ENCODE results near the gene C1QTNF12. TPM values are rescaled to one million over a fixed set of nuclear protein-coding genes. Genes with fewer than 3 reads are reported as not detected.

C1QTNF12 gene
- polyA plus RNA-seq, 1 of the 3 experiments (the other 2 are of a cell fraction), result 0.59 TPM

DNA sequence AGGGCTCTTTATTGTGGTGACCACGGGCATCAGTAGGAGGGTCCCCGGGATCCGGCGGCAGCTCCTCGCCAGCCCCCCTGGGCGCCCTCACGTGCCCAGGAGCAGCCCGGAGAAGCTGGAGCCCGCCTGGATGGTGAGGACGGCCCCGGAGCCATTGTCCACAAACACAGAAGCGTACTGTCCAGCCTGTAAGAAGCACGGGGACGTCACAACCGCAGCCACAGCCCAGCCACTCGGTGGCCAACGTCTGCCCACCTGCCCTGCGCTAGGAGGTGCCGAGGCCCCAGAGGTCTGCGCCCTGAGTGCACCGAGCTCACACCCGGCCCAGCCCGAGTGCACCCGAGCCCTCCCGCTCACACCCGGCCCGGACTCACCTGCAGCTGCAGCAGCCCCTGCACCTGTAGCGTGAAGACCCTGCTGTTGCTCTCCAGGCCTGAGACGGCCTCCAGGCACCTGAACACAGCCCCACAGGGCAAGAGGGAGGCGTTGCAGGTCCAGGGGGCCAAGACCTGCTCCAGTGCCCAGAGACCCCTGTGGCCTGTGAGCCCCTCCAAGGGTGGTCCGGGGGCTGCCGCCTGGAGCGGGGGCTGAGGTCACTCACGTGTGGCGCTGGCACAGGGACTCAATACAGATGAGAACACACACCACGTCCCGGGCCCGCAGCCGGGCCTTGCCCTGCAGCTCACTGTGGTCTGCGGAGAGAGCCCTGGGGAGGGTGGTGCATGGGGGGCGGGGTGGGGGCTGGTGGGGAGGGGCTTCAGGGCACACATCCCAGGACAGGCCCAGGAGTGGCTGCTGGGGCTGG is 3.9 kb downstream of the C1QTNF12 start:
- H3K4me2 ChIP-seq, result no peak overlapping the region
- H3K4me3 ChIP-seq (ENCODE audit: low read depth in 2 of 2, low read length in 1 of 2), result no peak overlapping the region
- no peak overlapping the region for H3K9ac ChIP-seq
- H3K36me3 ChIP-seq (replicated peaks in 1 of 2; ENCODE audit: control insufficient read depth in 1 of 2, insufficient read depth in 2 of 2, low read length in 1 of 2), result no peaks in the 10 kb centered on the region
- peaks cover 0 to 18% of the 10 kb centered on the region in 2 experiments; a peak in 1 of 4 replicates for H3K4me1 ChIP-seq (ENCODE audit: control insufficient read depth in 1 of 2, insufficient read depth in 2 of 2, low read depth in 1 of 2, low read length in 1 of 2)
- WGBS (ENCODE audit: low lambda C conversion rate), result 80% methylated on average over 26 of the region's 41 CpGs
- no peaks in the 10 kb centered on the region for H3F3A ChIP-seq (replicated peaks; ENCODE audit: insufficient read depth)
- POLR2A ChIA-PET, result no interaction called here
- no peaks in the 10 kb centered on the region for H3K79me2 ChIP-seq (ENCODE audit: insufficient read depth)
- H3K9me3 ChIP-seq, result no peaks in the 10 kb centered on the region
- H2AFZ ChIP-seq (ENCODE audit: low read depth), result no peak overlapping the region
- H3K27ac ChIP-seq (ENCODE audit: low read depth in 2 of 2, low read length in 1 of 2), result no peak overlapping the region
- no peak for DNase-seq
- H3K9me2 ChIP-seq, result no peaks in the 10 kb centered on the region
- H3K27me3 ChIP-seq (ENCODE audit: insufficient read depth), result no peaks in the 10 kb centered on the region
- CTCF ChIA-PET, result interaction anchor here (0.7 to 3.5 kb wide), 4 partner anchors 8 to 210 kb away, joined by 3 to 12 read pairs (median 9); no protein-coding TSS in a partner anchor
- H4K20me1 ChIP-seq (ENCODE audit: insufficient read depth), result no peaks in the 10 kb centered on the region
- TF ChIP-seq EP300 (IDR thresholded peaks at IDR 0.05; ENCODE audit: borderline replicate concordance in 1 of 2, low read depth in 1 of 2, low read length in 1 of 2) (no peak), RFX5 (IDR thresholded peaks at IDR 0.05; ENCODE audit: low read length) (no peak), POLR2AphosphoS5 (IDR thresholded peaks at IDR 0.05; ENCODE audit: low read depth, low read length) (no peak), SIN3A (IDR thresholded peaks at IDR 0.05; ENCODE audit: borderline replicate concordance, low read depth, low read length) (no peak), YY1 (IDR thresholded peaks at IDR 0.05; ENCODE audit: low read depth) (no peak), USF1 (IDR thresholded peaks at IDR 0.05; ENCODE audit: borderline replicate concordance, low read depth) (no peak), FOSL2 (IDR thresholded peaks at IDR 0.05; ENCODE audit: borderline replicate concordance, low read depth) (no peak), FOXJ3 (CRISPR knock-in tag; IDR thresholded peaks at IDR 0.05) (no peak), TEAD4 (IDR thresholded peaks at IDR 0.05; ENCODE audit: borderline replicate concordance, insufficient read depth) (no peak), NRF1 (IDR thresholded peaks at IDR 0.05; ENCODE audit: low read depth, low read length) (no peak)
- TF ChIP-seq, protein P1, sequence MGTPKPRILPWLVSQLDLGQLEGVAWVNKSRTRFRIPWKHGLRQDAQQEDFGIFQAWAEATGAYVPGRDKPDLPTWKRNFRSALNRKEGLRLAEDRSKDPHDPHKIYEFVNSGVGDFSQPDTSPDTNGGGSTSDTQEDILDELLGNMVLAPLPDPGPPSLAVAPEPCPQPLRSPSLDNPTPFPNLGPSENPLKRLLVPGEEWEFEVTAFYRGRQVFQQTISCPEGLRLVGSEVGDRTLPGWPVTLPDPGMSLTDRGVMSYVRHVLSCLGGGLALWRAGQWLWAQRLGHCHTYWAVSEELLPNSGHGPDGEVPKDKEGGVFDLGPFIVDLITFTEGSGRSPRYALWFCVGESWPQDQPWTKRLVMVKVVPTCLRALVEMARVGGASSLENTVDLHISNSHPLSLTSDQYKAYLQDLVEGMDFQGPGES (IDR thresholded peaks at IDR 0.05; ENCODE audit: low read depth, low read length), result no peak

DNA sequence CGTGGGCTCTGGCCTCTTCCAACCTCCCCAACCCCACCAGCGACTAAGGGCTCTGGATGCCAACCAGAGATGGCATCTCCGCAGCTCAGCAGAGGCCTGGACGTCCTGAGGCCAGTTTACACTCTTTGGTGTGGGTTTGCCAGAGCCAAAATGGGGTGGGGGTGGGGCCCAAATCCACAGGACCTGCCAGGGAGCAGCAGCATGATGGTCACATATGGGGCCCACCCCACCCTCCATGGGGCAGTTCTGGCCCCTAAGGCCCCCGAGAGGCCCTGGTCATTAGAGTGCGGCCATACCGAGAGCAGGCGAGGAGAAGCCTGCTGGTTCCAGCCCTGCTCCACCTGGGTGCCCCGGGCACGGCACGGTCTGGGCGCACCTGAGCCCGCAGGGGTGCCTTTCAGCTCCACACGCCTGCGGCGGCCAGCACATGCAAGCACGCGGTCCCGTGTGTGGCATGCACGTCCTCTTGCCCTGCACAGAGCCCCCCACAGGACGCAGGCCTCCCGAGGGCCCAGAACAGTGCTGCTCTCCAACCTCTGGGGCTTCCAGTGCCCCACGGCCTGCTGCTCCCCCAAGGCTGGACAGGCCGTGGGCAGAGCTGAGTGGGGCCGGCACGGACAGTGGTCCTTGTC is 4.8 kb downstream of the C1QTNF12 start:
- DNase-seq, result no peak
- H3K9me2 ChIP-seq, result no peaks in the 10 kb centered on the region
- 76% methylated on average over 4 of the region's 26 CpGs for WGBS (ENCODE audit: low lambda C conversion rate)
- H3K4me3 ChIP-seq (ENCODE audit: low read depth in 2 of 2, low read length in 1 of 2), result no peak overlapping the region
- H4K20me1 ChIP-seq (ENCODE audit: insufficient read depth), result no peaks in the 10 kb centered on the region
- no peaks in the 10 kb centered on the region for H3K9me3 ChIP-seq
- TF ChIP-seq TAF1 (IDR thresholded peaks at IDR 0.05; ENCODE audit: borderline replicate concordance, low read depth, low read length), result no peak
- no peak for TF ChIP-seq RXRA (IDR thresholded peaks at IDR 0.05; ENCODE audit: borderline replicate concordance, low read depth)
- no peak for TF ChIP-seq MXI1 (IDR thresholded peaks at IDR 0.05; ENCODE audit: low read depth, low read length)
- TF ChIP-seq RAD21 (IDR thresholded peaks at IDR 0.05; ENCODE audit: low read length), result no peak
- TF ChIP-seq, protein P2, sequence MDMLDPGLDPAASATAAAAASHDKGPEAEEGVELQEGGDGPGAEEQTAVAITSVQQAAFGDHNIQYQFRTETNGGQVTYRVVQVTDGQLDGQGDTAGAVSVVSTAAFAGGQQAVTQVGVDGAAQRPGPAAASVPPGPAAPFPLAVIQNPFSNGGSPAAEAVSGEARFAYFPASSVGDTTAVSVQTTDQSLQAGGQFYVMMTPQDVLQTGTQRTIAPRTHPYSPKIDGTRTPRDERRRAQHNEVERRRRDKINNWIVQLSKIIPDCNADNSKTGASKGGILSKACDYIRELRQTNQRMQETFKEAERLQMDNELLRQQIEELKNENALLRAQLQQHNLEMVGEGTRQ (IDR thresholded peaks at IDR 0.05; ENCODE audit: borderline replicate concordance, low read depth, low read length), result no peak
- no peak for TF ChIP-seq GABPA (IDR thresholded peaks at IDR 0.05; ENCODE audit: low read depth)
- TF ChIP-seq ELF1 (IDR thresholded peaks at IDR 0.05), result no peak
- no peak for TF ChIP-seq JUND (IDR thresholded peaks at IDR 0.05)
- TF ChIP-seq TCF12 (IDR thresholded peaks at IDR 0.05), result no peak
- no peaks in the 10 kb centered on the region for H3K79me2 ChIP-seq (ENCODE audit: insufficient read depth)
- ChIA-PET POLR2A (no interaction called here), CTCF (interaction anchor here (1.8 to 3.5 kb wide), 3 partner anchors 9 to 209 kb away, joined by 6 to 12 read pairs (median 12); no protein-coding TSS in a partner anchor)
- no peaks in the 10 kb centered on the region for H3K36me3 ChIP-seq (replicated peaks in 1 of 2; ENCODE audit: control insufficient read depth in 1 of 2, insufficient read depth in 2 of 2, low read length in 1 of 2)
- H3K27ac ChIP-seq (ENCODE audit: low read depth in 2 of 2, low read length in 1 of 2), result no peak overlapping the region
- peaks cover 0 to 18% of the 10 kb centered on the region in 2 experiments; a peak in 1 of 4 replicates for H3K4me1 ChIP-seq (ENCODE audit: control insufficient read depth in 1 of 2, insufficient read depth in 2 of 2, low read depth in 1 of 2, low read length in 1 of 2)
- no peaks in the 10 kb centered on the region for H3F3A ChIP-seq (replicated peaks; ENCODE audit: insufficient read depth)
- no peaks in the 10 kb centered on the region for H3K27me3 ChIP-seq (ENCODE audit: insufficient read depth)
- H3K9ac ChIP-seq, result no peak overlapping the region
- H3K4me2 ChIP-seq, result no peak overlapping the region
- H2AFZ ChIP-seq (ENCODE audit: low read depth), result no peak overlapping the region

Measured in SK-N-SH (cell line).